ENCODE measurements around the gene REEP3.

The REEP3 gene

GRCh38 chr10:63553031-63553430 lies 31.8 kb downstream of the REEP3 start:
- H3K4me1 ChIP-seq (ENCODE audit: insufficient read depth, low read length, severe bottlenecking) = peaks cover 17% of the 10 kb centered on the region
- no peaks in the 10 kb centered on the region for H3K36me3 ChIP-seq (ENCODE audit: insufficient read depth, low read length)
- H4K20me1 ChIP-seq (ENCODE audit: insufficient read depth, low read length) = no peaks in the 10 kb centered on the region
- H3K27ac ChIP-seq (ENCODE audit: low read depth, low read length, poor library complexity, severe bottlenecking) = no peak overlapping the region
- no peak for TF ChIP-seq EZH2 (IDR thresholded peaks at IDR 0.05; ENCODE audit: borderline replicate concordance, low read length)
- TF ChIP-seq, protein P1, sequence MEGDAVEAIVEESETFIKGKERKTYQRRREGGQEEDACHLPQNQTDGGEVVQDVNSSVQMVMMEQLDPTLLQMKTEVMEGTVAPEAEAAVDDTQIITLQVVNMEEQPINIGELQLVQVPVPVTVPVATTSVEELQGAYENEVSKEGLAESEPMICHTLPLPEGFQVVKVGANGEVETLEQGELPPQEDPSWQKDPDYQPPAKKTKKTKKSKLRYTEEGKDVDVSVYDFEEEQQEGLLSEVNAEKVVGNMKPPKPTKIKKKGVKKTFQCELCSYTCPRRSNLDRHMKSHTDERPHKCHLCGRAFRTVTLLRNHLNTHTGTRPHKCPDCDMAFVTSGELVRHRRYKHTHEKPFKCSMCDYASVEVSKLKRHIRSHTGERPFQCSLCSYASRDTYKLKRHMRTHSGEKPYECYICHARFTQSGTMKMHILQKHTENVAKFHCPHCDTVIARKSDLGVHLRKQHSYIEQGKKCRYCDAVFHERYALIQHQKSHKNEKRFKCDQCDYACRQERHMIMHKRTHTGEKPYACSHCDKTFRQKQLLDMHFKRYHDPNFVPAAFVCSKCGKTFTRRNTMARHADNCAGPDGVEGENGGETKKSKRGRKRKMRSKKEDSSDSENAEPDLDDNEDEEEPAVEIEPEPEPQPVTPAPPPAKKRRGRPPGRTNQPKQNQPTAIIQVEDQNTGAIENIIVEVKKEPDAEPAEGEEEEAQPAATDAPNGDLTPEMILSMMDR (IDR thresholded peaks at IDR 0.05; ENCODE audit: low read length) = no peak
- no peaks in the 10 kb centered on the region; the same call in 1 of the 2 replicates for H3F3A ChIP-seq (ENCODE audit: insufficient read depth, low read length)
- H3K27me3 ChIP-seq (ENCODE audit: insufficient read depth, low read length) = no peaks in the 10 kb centered on the region
- H3K9me3 ChIP-seq (ENCODE audit: low read length) = no peaks in the 10 kb centered on the region
- no peak overlapping the region for H3K4me2 ChIP-seq (ENCODE audit: low read length)
- no peak overlapping the region for H2AFZ ChIP-seq (ENCODE audit: low read length)
- 0 out of 2 replicates have a peak, but pooled peaks cover 8% of the 10 kb centered on the region for H3K79me2 ChIP-seq (ENCODE audit: insufficient read depth, low read length)
- H3K4me3 ChIP-seq (ENCODE audit: low read depth, low read length, poor library complexity, severe bottlenecking) = no peak overlapping the region
- H3K9ac ChIP-seq (ENCODE audit: low read length) = no peak overlapping the region
- H3K9me2 ChIP-seq (ENCODE audit: low read depth, low read length) = no peaks in the 10 kb centered on the region

DNA sequence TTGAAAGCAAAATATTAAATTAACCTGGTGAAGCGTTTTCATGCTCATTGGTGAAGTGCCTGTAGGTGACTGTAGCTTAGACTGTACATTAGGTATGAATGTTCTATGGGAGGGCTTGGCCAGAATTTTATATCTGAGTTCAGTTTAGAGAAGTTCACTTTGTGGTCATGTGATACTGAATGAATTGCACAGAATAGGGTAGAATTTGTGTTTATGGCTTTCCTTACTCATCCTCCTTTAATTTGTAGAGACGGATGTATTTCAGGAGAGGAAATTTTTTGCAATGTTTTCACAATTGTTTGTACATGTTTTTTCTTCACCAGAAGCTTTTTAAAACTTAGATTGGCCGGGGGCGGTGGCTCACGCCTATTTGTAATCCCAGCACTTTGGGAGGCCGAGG lies 32.3 kb downstream of the REEP3 start:
- no peaks in the 10 kb centered on the region for H3K36me3 ChIP-seq (ENCODE audit: insufficient read depth, low read length)
- no peaks in the 10 kb centered on the region for H3K27me3 ChIP-seq (ENCODE audit: insufficient read depth, low read length)
- no peaks in the 10 kb centered on the region; the same call in 1 of the 2 replicates for H3F3A ChIP-seq (ENCODE audit: insufficient read depth, low read length)
- H3K9me2 ChIP-seq (ENCODE audit: low read depth, low read length) = no peaks in the 10 kb centered on the region
- H3K9me3 ChIP-seq (ENCODE audit: low read length) = no peaks in the 10 kb centered on the region
- no peak overlapping the region for H3K4me2 ChIP-seq (ENCODE audit: low read length)
- no peak overlapping the region for H2AFZ ChIP-seq (ENCODE audit: low read length)
- 0 out of 2 replicates have a peak, but pooled peaks cover 9% of the 10 kb centered on the region for H3K79me2 ChIP-seq (ENCODE audit: insufficient read depth, low read length)
- H4K20me1 ChIP-seq (ENCODE audit: insufficient read depth, low read length) = no peaks in the 10 kb centered on the region
- H3K9ac ChIP-seq (ENCODE audit: low read length) = no peak overlapping the region
- H3K4me3 ChIP-seq (ENCODE audit: low read depth, low read length, poor library complexity, severe bottlenecking) = no peak overlapping the region
- TF ChIP-seq, protein P1 (IDR thresholded peaks at IDR 0.05; ENCODE audit: low read length) = no peak
- no peak for TF ChIP-seq EZH2 (IDR thresholded peaks at IDR 0.05; ENCODE audit: borderline replicate concordance, low read length)
- no peak overlapping the region for H3K27ac ChIP-seq (ENCODE audit: low read depth, low read length, poor library complexity, severe bottlenecking)
- H3K4me1 ChIP-seq (ENCODE audit: insufficient read depth, low read length, severe bottlenecking) = peaks cover 17% of the 10 kb centered on the region

- TF ChIP-seq, protein P1 (IDR thresholded peaks at IDR 0.05; ENCODE audit: low read length) = no peak
- no peak for TF ChIP-seq EZH2 (IDR thresholded peaks at IDR 0.05; ENCODE audit: borderline replicate concordance, low read length)
- Histone ChIP-seq H3K9me3 (ENCODE audit: low read length) (no peaks in the 10 kb centered on the region), H3F3A (ENCODE audit: insufficient read depth, low read length) (no peaks in the 10 kb centered on the region; the same call in 1 of the 2 replicates), H3K36me3 (ENCODE audit: insufficient read depth, low read length) (no peaks in the 10 kb centered on the region), H4K20me1 (ENCODE audit: insufficient read depth, low read length) (no peaks in the 10 kb centered on the region), H3K79me2 (ENCODE audit: insufficient read depth, low read length) (peaks cover 15% of the 10 kb centered on the region; the same call in 1 of the 2 replicates), H3K4me1 (ENCODE audit: insufficient read depth, low read length, severe bottlenecking) (peaks cover 17% of the 10 kb centered on the region), H3K9me2 (ENCODE audit: low read depth, low read length) (no peaks in the 10 kb centered on the region), H3K27ac (ENCODE audit: low read depth, low read length, poor library complexity, severe bottlenecking) (peak overlapping the region; percentile 67), H3K4me2 (ENCODE audit: low read length) (peak overlapping the region; percentile 19; the same call in 1 of the 2 replicates), H3K27me3 (ENCODE audit: insufficient read depth, low read length) (no peaks in the 10 kb centered on the region), H3K9ac (ENCODE audit: low read length) (no peak overlapping the region), H3K4me3 (ENCODE audit: low read depth, low read length, poor library complexity, severe bottlenecking) (peak overlapping the region; percentile 0), H2AFZ (ENCODE audit: low read length) (no peak overlapping the region)
Measured at GRCh38 chr10:63554657-63555056, 33.5 kb downstream of the REEP3 start.
